Thoracic aorta (tissue), 2 donors: ENCODE results near the gene LRSAM1. TPM values are rescaled to one million over a fixed set of nuclear protein-coding genes. Genes with fewer than 3 reads are reported as not detected.

Experiments used
- ATAC-seq: fragments of 150-250 bp; one replicate; pipeline ENCODE4 v1.8.0; 2017; ENCODE audit warnings: low read depth; ENCODE audit not compliant: insufficient number of reproducible peaks, low FRiP score
- DNase-seq: peaks from one replicate; pipeline ENCODE4 v3.0.0-alpha.2; 2020; ENCODE audit warnings: low spot score
- H3K27ac ChIP-seq, 2 donors: fragments of 200-600 bp; sonication (generic); 1 replicate in 1 of 2; 2 replicates in 1 of 2; pipeline ENCODE4 v1.5.1; 2016; ENCODE audit warnings: mild to moderate bottlenecking in 2 of 2, moderate library complexity in 2 of 2
- H3K27me3 ChIP-seq: fragments of 200-600 bp; sonication (generic); replicated peaks from 2 replicates; pipeline ENCODE4 v1.6.0; 2016; ENCODE audit warnings: mild to moderate bottlenecking; ENCODE audit not compliant: insufficient read depth
- H3K36me3 ChIP-seq: fragments of 200-600 bp; sonication (generic); one replicate; pipeline ENCODE4 v1.5.1; 2016
- H3K4me1 ChIP-seq, 2 donors: fragments of 200-600 bp; sonication (generic); 1 replicate in 1 of 2; 2 replicates in 1 of 2; pipeline versions ENCODE4 v1.5.1 to v1.6.0; 2016; ENCODE audit warnings: low read depth in 2 of 2, mild to moderate bottlenecking in 1 of 2; ENCODE audit not compliant: control insufficient read depth in 1 of 2
- H3K4me3 ChIP-seq: fragments of 200-600 bp; sonication (generic); 2 replicates; pipeline ENCODE4 v1.5.1; 2016; ENCODE audit warnings: mild to moderate bottlenecking
- H3K9me3 ChIP-seq: fragments of 200-600 bp; sonication (generic); 2 replicates; pipeline ENCODE4 v1.5.1; 2016
- CTCF ChIP-seq: fragments of 200-600 bp; sonication (generic); IDR thresholded peaks from one replicate; pipeline ENCODE4 v1.5.1; 2019; ENCODE audit warnings: antibody characterized with exemption
- total RNA-seq, 2 donors: library from RNA; depleted of rRNA; stranded (reverse); fragments of >200 nt; gene quantifications; one replicate each; pipeline versions ENCODE4 v1.1.0 to v1.2.3, GENCODE V29; 2016

LRSAM1 gene
- total RNA-seq, 2 donors from 2014 or later, result 16.4 to 22.6 TPM

GRCh38 chr9:127426756-127427155, 24.6 kb upstream of the LRSAM1 start:
- Histone ChIP-seq H3K4me3 (no peak overlapping the region), H3K27ac (no peak overlapping the region), H3K9me3 (no peaks in the 10 kb centered on the region), H3K27me3 (no peaks in the 10 kb centered on the region), H3K4me1 (peaks cover 11 to 30% of the 10 kb centered on the region in 2 donors), H3K36me3 (peaks cover 13% of the 10 kb centered on the region)
- DNase-seq (no peak), ATAC-seq (no peak)
- no peak for TF ChIP-seq CTCF

GRCh38 chr9:127428348-127428747, 23.0 kb upstream of the LRSAM1 start:
- Histone ChIP-seq H3K36me3 (peaks cover 16% of the 10 kb centered on the region), H3K27me3 (no peaks in the 10 kb centered on the region), H3K9me3 (no peaks in the 10 kb centered on the region), H3K27ac (no peak overlapping the region), H3K4me1 (peaks cover 8 to 14% of the 10 kb centered on the region in 2 donors), H3K4me3 (no peak overlapping the region)
- no peak for ATAC-seq
- DNase-seq, result no peak
- no peak for TF ChIP-seq CTCF

GRCh38 chr9:127430415-127430814, 20.9 kb upstream of the LRSAM1 start:
- Histone ChIP-seq H3K4me1 (peaks cover 2 to 7% of the 10 kb centered on the region in 2 donors), H3K4me3 (no peak overlapping the region), H3K27me3 (no peaks in the 10 kb centered on the region), H3K9me3 (no peaks in the 10 kb centered on the region), H3K27ac (no peak overlapping the region), H3K36me3 (peaks cover 30% of the 10 kb centered on the region)
- no peak for ATAC-seq
- TF ChIP-seq CTCF, result no peak
- DNase-seq, result no peak

GRCh38 chr9:127437497-127438264, 13.6 kb upstream of the LRSAM1 start:
- no peak for TF ChIP-seq CTCF
- DNase-seq (no peak), ATAC-seq (no peak)
- no peaks in the 10 kb centered on the region for H3K9me3 ChIP-seq
- no peak overlapping the region for H3K27ac ChIP-seq
- H3K4me3 ChIP-seq, result no peak overlapping the region
- no peaks in the 10 kb centered on the region for H3K27me3 ChIP-seq
- H3K4me1 ChIP-seq, result no peaks in the 10 kb centered on the region
- H3K36me3 ChIP-seq, result peaks cover 65% of the 10 kb centered on the region

- no peak for TF ChIP-seq CTCF
- DNase-seq (no peak), ATAC-seq (no peak)
- Histone ChIP-seq H3K27me3 (no peaks in the 10 kb centered on the region), H3K27ac (no peak overlapping the region), H3K4me3 (no peak overlapping the region), H3K36me3 (peaks cover 67% of the 10 kb centered on the region), H3K4me1 (no peaks in the 10 kb centered on the region), H3K9me3 (peaks cover under 1% of the 10 kb centered on the region)
Observed at GRCh38 chr9:127438394-127438793, 12.9 kb upstream of the LRSAM1 start.
